Body of pancreas (tissue), 4 donors: Measurements from ENCODE around the gene GPR65.

ENCODE experiments used
- POLR2A ChIP-seq, 3 donors: fragments of 450-650 bp; IDR thresholded peaks; one replicate each; pipeline ENCODE4 v1.6.1; 2016; ENCODE audit warnings: antibody characterized with exemption in 3 of 3, mild to moderate bottlenecking in 2 of 3
- TF ChIP-seq, protein P1 (sequence below), 7 experiments: fragments of 450-650 bp in 4 of 7; fragments of 200-600 bp in 3 of 7; sonication (generic) in 3 of 7; IDR thresholded peaks; one replicate each; pipeline ENCODE4 v1.5.1; 2016 to 2019; ENCODE audit warnings: antibody characterized with exemption in 7 of 7

DNA sequence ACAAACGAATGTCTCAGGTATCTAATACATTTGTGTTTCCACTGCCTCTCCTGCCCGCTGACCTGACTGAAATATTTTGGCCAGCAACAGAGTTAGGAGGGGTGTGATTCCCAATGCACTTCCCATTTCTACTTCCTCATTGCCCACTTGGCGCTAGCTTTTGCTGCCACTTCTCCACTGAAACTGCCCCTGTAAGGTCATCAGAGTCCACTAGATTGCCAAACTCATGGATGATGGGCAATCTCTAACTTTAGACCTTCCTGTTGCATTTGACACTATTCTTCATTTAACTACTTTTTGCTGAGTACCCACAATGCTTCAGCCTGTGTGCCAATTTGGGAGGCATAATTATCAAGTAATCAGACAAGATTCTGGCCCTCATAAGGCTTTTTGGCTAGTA is 40.8 kb downstream of the GPR65 start:
- TF ChIP-seq, protein P1, sequence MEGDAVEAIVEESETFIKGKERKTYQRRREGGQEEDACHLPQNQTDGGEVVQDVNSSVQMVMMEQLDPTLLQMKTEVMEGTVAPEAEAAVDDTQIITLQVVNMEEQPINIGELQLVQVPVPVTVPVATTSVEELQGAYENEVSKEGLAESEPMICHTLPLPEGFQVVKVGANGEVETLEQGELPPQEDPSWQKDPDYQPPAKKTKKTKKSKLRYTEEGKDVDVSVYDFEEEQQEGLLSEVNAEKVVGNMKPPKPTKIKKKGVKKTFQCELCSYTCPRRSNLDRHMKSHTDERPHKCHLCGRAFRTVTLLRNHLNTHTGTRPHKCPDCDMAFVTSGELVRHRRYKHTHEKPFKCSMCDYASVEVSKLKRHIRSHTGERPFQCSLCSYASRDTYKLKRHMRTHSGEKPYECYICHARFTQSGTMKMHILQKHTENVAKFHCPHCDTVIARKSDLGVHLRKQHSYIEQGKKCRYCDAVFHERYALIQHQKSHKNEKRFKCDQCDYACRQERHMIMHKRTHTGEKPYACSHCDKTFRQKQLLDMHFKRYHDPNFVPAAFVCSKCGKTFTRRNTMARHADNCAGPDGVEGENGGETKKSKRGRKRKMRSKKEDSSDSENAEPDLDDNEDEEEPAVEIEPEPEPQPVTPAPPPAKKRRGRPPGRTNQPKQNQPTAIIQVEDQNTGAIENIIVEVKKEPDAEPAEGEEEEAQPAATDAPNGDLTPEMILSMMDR (IDR thresholded peaks at IDR 0.05) = no peak
- no peak for TF ChIP-seq POLR2A (IDR thresholded peaks at IDR 0.05)
